Neural progenitor cell (in vitro differentiated cells): Measurements from ENCODE around the gene ZBTB49. TPM values are rescaled to one million over a fixed set of nuclear protein-coding genes. Genes with fewer than 3 reads are reported as not detected.

ENCODE experiments used
- DNase-seq: peaks from one replicate; pipeline ENCODE4 v3.0.0-alpha.2; 2016; ENCODE audit warnings: low spot score
- H2AFZ ChIP-seq: fragments of 200-600 bp; sonication (generic); replicated peaks from 2 replicates; pipeline ENCODE4 v1.6.1; 2016; ENCODE audit warnings: antibody characterized with exemption
- H3F3A ChIP-seq: fragments of 200-600 bp; sonication (generic); 2 replicates; pipeline ENCODE4 v1.6.1; 2016; ENCODE audit warnings: antibody characterized with exemption, low read depth
- H3K27ac ChIP-seq: fragments of 200-600 bp; sonication (generic); 2 replicates; pipeline ENCODE4 v1.5.1; 2016; ENCODE audit warnings: mild to moderate bottlenecking
- H3K27me3 ChIP-seq: fragments of 200-600 bp; sonication (generic); 2 replicates; pipeline ENCODE4 v1.6.1; 2016; ENCODE audit warnings: mild to moderate bottlenecking, moderate library complexity
- H3K36me3 ChIP-seq: fragments of 200-600 bp; sonication (generic); 2 replicates; pipeline ENCODE4 v1.5.1; 2016
- H3K4me1 ChIP-seq: fragments of 200-600 bp; sonication (generic); 2 replicates; pipeline ENCODE4 v1.6.1; 2016; ENCODE audit warnings: mixed run types
- H3K4me2 ChIP-seq: fragments of 200-600 bp; sonication (generic); 2 replicates; pipeline ENCODE4 v1.6.1; 2016
- H3K4me3 ChIP-seq: fragments of 200-600 bp; sonication (generic); 2 replicates; pipeline ENCODE4 v1.5.1; 2016
- H3K79me2 ChIP-seq: fragments of 200-600 bp; sonication (generic); 2 replicates; pipeline ENCODE4 v1.6.1; 2016; ENCODE audit warnings: low read depth
- H3K9ac ChIP-seq: fragments of 200-600 bp; sonication (generic); 2 replicates; pipeline ENCODE4 v1.6.1; 2016
- H3K9me3 ChIP-seq: fragments of 200-600 bp; sonication (generic); 2 replicates; pipeline ENCODE4 v1.5.1; 2016; ENCODE audit warnings: low read depth
- H4K20me1 ChIP-seq: fragments of 200-600 bp; sonication (generic); 2 replicates; pipeline ENCODE4 v1.6.1; 2016; ENCODE audit warnings: low read depth
- H3K27ac Mint-ChIP-seq: 3 replicates; pipeline ENCODE4 v1.8.0; 2021; ENCODE audit warnings: mixed read lengths
- H3K27me3 Mint-ChIP-seq: 2 replicates; pipeline ENCODE4 v1.8.0; 2022; ENCODE audit warnings: low read depth, mild to moderate bottlenecking, inconsistent platforms, moderate library complexity, mixed read lengths; ENCODE audit not compliant: insufficient read depth
- H3K36me3 Mint-ChIP-seq: 3 replicates; pipeline ENCODE4 v1.8.0; 2021; ENCODE audit warnings: mixed read lengths
- H3K4me1 Mint-ChIP-seq: 3 replicates; pipeline ENCODE4 v1.8.0; 2021; ENCODE audit warnings: mixed read lengths
- H3K4me3 Mint-ChIP-seq: 3 replicates; pipeline ENCODE4 v1.8.0; 2021; ENCODE audit warnings: mild to moderate bottlenecking, moderate library complexity, mixed read lengths
- H3K9me3 Mint-ChIP-seq: 3 replicates; pipeline ENCODE4 v1.8.0; 2020; ENCODE audit warnings: mixed read lengths
- CTCF ChIP-seq: fragments of 200-600 bp; sonication (generic); IDR thresholded peaks from 2 replicates; pipeline ENCODE4 v1.5.1; 2017; ENCODE audit warnings: antibody characterized with exemption, mild to moderate bottlenecking
- EZH2 ChIP-seq: fragments of 200-600 bp; sonication (generic); IDR thresholded peaks from 2 replicates; pipeline ENCODE4 v1.6.1; 2017; ENCODE audit warnings: antibody characterized with exemption, mild to moderate bottlenecking, moderate library complexity
- EZH2phosphoT487 ChIP-seq: fragments of 200-600 bp; sonication (generic); IDR thresholded peaks from 2 replicates; pipeline ENCODE4 v1.6.1; 2017; ENCODE audit warnings: antibody characterized with exemption
- total RNA-seq: library from RNA; depleted of rRNA; stranded (reverse); fragments of >200 nt; gene quantifications from 2 replicates; pipeline ENCODE4 v1.2.3, GENCODE V29; 2015; ENCODE audit warnings: low replicate concordance

The ZBTB49 gene
- total RNA-seq, 1 donor from 2014 or later: 20.2 TPM

GRCh38 chr4:4271912-4272311, 18.1 kb upstream of the ZBTB49 start:
- Mint-ChIP-seq H3K36me3 (peaks cover 7% of the 10 kb centered on the region), H3K27me3 (no peaks in the 10 kb centered on the region), H3K4me1 (no peaks in the 10 kb centered on the region), H3K9me3 (no peaks in the 10 kb centered on the region), H3K27ac (no peak overlapping the region), H3K4me3 (no peak overlapping the region)
- TF ChIP-seq CTCF (peak; percentile 26), EZH2phosphoT487 (no peak)
- Histone ChIP-seq H3K27ac (no peak overlapping the region), H3K27me3 (no peaks in the 10 kb centered on the region), H3K4me2 (no peak overlapping the region), H2AFZ (no peak overlapping the region), H3F3A (no peaks in the 10 kb centered on the region), H3K79me2 (no peaks in the 10 kb centered on the region), H3K9me3 (no peaks in the 10 kb centered on the region), H3K36me3 (peaks cover 5% of the 10 kb centered on the region), H3K9ac (no peak overlapping the region), H4K20me1 (no peaks in the 10 kb centered on the region), H3K4me3 (no peak overlapping the region), H3K4me1 (no peaks in the 10 kb centered on the region)
- no peak for DNase-seq

GRCh38 chr4:4274226-4274625, 15.8 kb upstream of the ZBTB49 start:
- no peak overlapping the region for H3K4me3 Mint-ChIP-seq
- H3F3A ChIP-seq: no peaks in the 10 kb centered on the region
- H3K27me3 ChIP-seq: no peaks in the 10 kb centered on the region
- H3K36me3 Mint-ChIP-seq: peaks cover 11% of the 10 kb centered on the region
- H3K79me2 ChIP-seq: no peaks in the 10 kb centered on the region
- H3K36me3 ChIP-seq: peaks cover 6% of the 10 kb centered on the region
- TF ChIP-seq EZH2: no peak
- TF ChIP-seq EZH2phosphoT487: no peak
- TF ChIP-seq CTCF: no peak
- H3K4me1 Mint-ChIP-seq: no peaks in the 10 kb centered on the region
- H4K20me1 ChIP-seq: no peaks in the 10 kb centered on the region
- no peak overlapping the region for H3K27ac ChIP-seq
- H3K4me3 ChIP-seq: no peak overlapping the region
- no peak overlapping the region for H3K27ac Mint-ChIP-seq
- no peaks in the 10 kb centered on the region for H3K9me3 ChIP-seq
- H2AFZ ChIP-seq: no peak overlapping the region
- H3K4me2 ChIP-seq: no peak overlapping the region
- no peaks in the 10 kb centered on the region for H3K9me3 Mint-ChIP-seq
- no peak for DNase-seq
- no peaks in the 10 kb centered on the region for H3K27me3 Mint-ChIP-seq
- no peaks in the 10 kb centered on the region for H3K4me1 ChIP-seq
- no peak overlapping the region for H3K9ac ChIP-seq

GRCh38 chr4:4277531-4277930, 12.5 kb upstream of the ZBTB49 start:
- Histone ChIP-seq H3K4me3 (no peak overlapping the region), H3K27ac (no peak overlapping the region), H4K20me1 (no peaks in the 10 kb centered on the region), H3K79me2 (no peaks in the 10 kb centered on the region), H3K9me3 (no peaks in the 10 kb centered on the region), H3K9ac (no peak overlapping the region), H3K36me3 (peaks cover 23% of the 10 kb centered on the region), H3F3A (no peaks in the 10 kb centered on the region), H3K27me3 (no peaks in the 10 kb centered on the region), H3K4me1 (no peaks in the 10 kb centered on the region), H2AFZ (no peak overlapping the region), H3K4me2 (no peak overlapping the region)
- Mint-ChIP-seq H3K4me1 (no peaks in the 10 kb centered on the region), H3K4me3 (no peak overlapping the region), H3K36me3 (peaks cover 10% of the 10 kb centered on the region), H3K9me3 (no peaks in the 10 kb centered on the region), H3K27ac (peak overlapping the region; percentile 57), H3K27me3 (peaks cover 2% of the 10 kb centered on the region)
- no peak for TF ChIP-seq EZH2phosphoT487
- no peak for TF ChIP-seq EZH2
- TF ChIP-seq CTCF: no peak
- no peak for DNase-seq
